GM06990 (cell line): ENCODE measurements around the gene FAM131C.
"Not testable (repeated sequence)": the region's sequence is repeated elsewhere in the genome, so short reads cannot be mapped to it uniquely, and the experiment has no call there.

Experiments used
- DNase-seq: peaks from one replicate; pipeline ENCODE4 v3.0.0-alpha.2; 2011; ENCODE audit not compliant: insufficient read length; ENCODE audit errors: extremely low read depth
- H3K27me3 ChIP-seq: replicated peaks from 2 replicates; pipeline ENCODE4 v1.6.0; 2011; ENCODE audit warnings: low read length; ENCODE audit not compliant: control insufficient read depth, insufficient read depth
- H3K36me3 ChIP-seq: 2 replicates; pipeline ENCODE4 v1.5.1; 2011; ENCODE audit warnings: low read length; ENCODE audit not compliant: control insufficient read depth, insufficient read depth
- H3K4me3 ChIP-seq: replicated peaks from 2 replicates; pipeline ENCODE4 v1.5.1; 2011; ENCODE audit warnings: low read depth, mild to moderate bottlenecking, control low read depth, low read length
- TF ChIP-seq, protein P1 (sequence below): IDR thresholded peaks from 2 replicates; pipeline ENCODE4 v1.5.1; 2011; ENCODE audit warnings: low read length, control low read depth, mild to moderate bottlenecking, inconsistent platforms; ENCODE audit not compliant: insufficient read depth, poor library complexity, severe bottlenecking

FAM131C gene

DNA sequence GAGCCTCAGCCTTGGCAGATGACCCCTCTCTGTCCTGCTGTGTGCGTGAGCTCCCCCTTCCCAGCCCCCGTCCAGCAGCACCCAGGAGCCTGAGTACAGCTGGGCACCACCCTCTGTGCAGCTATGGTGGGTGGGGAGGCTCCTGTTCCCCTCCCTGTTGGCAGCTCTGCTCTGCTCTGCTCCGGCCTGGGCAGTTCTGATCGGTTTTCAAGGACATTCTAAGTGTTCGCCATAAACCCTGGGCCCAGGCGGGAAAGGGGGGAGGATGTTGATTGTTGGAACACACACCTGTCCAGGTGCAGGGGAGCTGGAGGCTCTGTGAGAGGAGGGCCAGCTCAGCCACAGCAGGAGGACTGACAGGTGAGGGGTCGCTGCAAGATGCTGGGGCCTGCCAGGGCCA, 29.9 kb downstream of the FAM131C start, which contains the start of gene CLCNKB:
TSS of gene CLCNKB (plus strand) at position 262 of the 400 bp plus-strand sequence. CDS start 711 bp downstream, outside the sequence.
- peaks cover 3% of the 10 kb centered on the region for H3K27me3 ChIP-seq
- TF ChIP-seq, protein P1, sequence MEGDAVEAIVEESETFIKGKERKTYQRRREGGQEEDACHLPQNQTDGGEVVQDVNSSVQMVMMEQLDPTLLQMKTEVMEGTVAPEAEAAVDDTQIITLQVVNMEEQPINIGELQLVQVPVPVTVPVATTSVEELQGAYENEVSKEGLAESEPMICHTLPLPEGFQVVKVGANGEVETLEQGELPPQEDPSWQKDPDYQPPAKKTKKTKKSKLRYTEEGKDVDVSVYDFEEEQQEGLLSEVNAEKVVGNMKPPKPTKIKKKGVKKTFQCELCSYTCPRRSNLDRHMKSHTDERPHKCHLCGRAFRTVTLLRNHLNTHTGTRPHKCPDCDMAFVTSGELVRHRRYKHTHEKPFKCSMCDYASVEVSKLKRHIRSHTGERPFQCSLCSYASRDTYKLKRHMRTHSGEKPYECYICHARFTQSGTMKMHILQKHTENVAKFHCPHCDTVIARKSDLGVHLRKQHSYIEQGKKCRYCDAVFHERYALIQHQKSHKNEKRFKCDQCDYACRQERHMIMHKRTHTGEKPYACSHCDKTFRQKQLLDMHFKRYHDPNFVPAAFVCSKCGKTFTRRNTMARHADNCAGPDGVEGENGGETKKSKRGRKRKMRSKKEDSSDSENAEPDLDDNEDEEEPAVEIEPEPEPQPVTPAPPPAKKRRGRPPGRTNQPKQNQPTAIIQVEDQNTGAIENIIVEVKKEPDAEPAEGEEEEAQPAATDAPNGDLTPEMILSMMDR = no peak
- H3K4me3 ChIP-seq = no peak within 1 kb of the TSS
- DNase-seq = no peak
- no peaks in the 10 kb centered on the region for H3K36me3 ChIP-seq

DNA sequence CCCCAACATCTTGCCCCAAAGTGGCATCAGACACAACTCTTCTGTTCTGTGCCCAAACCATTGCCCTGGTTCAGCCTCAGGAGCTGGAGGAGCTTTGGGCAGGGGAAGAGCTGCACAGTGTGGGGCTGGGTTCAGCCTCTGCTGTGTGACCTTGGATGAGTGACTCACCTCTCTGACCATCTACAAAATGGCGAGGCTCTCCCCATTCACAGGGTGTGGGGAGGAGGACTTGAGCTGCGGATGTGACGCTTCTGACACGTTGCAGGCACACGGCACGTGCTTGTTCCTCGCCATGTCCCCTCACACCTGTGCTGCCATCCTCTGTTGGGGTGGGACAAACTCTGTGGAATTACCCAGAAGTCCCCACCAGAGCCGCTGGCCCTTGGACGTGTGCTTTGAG, 30.8 kb downstream of the FAM131C start:
- not testable (repeated sequence) for H3K36me3 ChIP-seq, H3K27me3 ChIP-seq, H3K4me3 ChIP-seq, DNase-seq

DNA sequence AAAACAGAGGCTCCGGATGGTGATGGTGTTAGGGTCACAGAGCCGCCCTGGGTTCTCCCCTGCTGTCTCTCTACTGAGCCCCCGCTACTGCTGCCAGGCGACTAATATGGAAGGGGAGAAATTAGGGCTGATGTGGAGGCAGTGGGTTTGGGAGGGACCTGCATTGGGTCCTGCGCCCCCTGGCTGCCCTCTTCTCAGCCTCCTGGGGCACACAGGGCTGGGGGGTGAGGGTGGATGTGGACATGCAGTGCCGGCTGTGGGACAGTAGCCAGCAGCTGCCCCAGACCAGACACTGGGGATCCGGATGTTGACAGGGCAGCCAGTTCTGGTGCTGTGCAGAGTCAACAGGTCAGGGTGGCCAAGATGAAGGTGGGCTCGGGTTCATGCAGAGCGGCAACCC, 31.4 kb downstream of the FAM131C start:
- Histone ChIP-seq H3K36me3 (no peaks in the 10 kb centered on the region), H3K27me3 (peaks cover 3% of the 10 kb centered on the region), H3K4me3 (no peak overlapping the region)
- TF ChIP-seq, protein P1 = peak; percentile 33
- DNase-seq = no peak

DNA sequence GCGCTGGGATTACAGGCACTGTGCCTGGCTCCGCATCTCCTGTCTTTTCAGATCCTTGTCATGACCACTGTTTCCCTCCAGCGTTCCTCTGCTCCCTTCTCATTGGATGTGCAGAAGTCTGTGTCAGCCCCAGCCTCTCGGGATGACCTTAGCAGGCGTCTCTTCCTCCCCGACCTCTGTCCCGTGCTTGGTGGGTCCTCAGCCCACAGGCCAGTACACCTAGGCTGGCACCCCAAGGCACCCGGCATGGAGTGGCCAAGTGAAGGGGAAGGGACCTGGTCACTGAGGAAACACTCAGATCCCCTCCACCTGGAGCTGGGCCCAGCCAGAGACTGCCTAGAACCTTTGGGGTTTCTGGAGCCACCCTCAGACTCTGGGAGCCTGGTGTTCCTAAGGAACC, 32.3 kb downstream of the FAM131C start:
- Histone ChIP-seq H3K4me3 (no peak overlapping the region), H3K27me3 (peaks cover 3% of the 10 kb centered on the region), H3K36me3 (no peaks in the 10 kb centered on the region)
- no peak for DNase-seq
- TF ChIP-seq, protein P1 = no peak

DNA sequence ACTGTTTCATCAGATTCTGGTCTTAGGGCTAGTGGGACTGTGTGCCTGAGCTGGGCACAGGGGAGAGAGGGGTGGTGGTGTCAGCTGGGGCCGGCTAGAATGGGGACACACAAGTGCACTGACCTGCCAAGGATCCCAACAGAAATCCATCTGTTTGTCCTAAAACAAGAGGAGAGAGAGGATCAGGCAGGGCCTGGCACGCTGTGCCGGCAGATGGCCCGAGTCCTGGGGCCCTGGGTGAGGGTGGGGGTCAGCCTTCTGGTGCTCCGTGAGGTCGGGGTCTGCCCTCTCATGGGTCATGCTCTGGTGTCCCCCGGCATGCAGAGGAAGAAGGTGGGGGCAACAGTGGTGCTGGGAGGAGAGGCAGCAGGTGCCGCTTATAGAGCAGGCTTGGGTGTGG, 33.6 kb downstream of the FAM131C start:
- not testable (repeated sequence) for DNase-seq, H3K36me3 ChIP-seq

DNA sequence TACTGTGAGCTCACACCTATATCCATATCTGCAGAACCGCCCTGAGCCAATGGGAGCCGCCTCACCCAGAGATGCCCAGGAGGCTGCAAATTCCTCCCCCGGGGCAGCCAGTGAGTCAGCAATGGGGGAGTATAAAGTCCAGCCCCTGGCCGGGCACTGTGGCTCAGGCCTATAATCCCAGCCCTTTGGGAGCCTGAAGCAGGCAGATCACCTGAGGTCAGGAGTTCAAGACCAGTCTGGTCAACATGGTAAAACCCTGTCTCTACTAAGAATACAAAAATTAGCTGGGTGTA, 34.9 kb downstream of the FAM131C start:
- Histone ChIP-seq H3K27me3 (peaks cover 3% of the 10 kb centered on the region), H3K4me3 (no peak overlapping the region), H3K36me3 (no peaks in the 10 kb centered on the region)
- TF ChIP-seq, protein P1 = no peak
- no peak for DNase-seq

More for the DNA sequence above, 33.6 kb downstream of the FAM131C start:
- not testable (repeated sequence) for H3K27me3 ChIP-seq, H3K4me3 ChIP-seq

DNA sequence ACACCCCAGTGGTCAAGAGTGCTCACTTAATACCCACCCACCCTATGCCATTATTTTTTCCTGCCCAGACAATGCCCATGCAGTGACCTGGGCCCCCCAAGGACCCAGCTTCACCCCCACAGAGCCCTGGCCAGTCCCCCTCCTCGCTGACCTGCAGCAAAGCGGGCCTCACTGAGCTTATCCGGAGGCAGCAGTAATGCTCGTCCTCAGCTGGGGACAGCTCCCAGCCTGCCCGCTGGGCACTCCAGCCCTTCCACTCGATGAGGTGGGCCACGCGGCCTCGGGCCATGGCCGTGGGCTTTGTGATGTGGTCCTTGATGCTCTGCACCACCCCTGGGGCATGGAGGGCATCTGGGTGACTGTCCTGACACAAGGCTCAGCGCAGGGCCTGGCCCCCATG, 37.0 kb downstream of the FAM131C start:
- DNase-seq, H3K27me3 ChIP-seq, H3K36me3 ChIP-seq, H3K4me3 ChIP-seq: not testable (repeated sequence)

DNA sequence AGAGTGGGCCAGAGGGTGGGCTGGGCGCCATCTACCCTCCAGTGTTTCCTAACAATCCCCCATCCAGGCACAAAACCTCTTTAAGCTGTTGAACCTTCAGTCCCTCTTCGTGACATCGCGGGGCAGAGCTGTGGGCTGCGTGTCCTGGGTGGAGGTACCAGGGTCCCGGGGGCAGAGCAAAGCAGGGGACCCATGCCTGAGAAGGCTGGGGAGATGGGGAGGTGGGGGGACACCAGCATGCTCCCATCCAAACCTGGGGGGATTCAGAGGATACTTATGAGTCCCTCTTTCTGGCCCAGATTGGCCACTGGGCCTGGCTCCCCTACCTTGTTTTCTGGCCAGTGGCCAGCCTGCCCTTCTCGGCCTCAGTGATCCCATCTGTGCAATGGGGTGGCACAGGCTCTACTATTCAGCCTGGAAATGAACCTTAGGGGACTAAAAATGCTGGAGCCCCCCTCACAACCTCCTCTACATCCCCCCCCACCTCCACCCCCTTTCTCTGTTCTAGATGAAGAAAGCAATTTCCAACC, 40.3 kb downstream of the FAM131C start:
- not testable (repeated sequence) for H3K27me3 ChIP-seq, H3K4me3 ChIP-seq, H3K36me3 ChIP-seq, DNase-seq
